KG1 (cell line): Measurements from ENCODE around the gene MOGAT3.

ENCODE experiments used
- DNase-seq: peaks from one replicate; lab custom pipeline; 2025; lab: John Stamatoyannopoulos, UW

Gene MOGAT3

DNA sequence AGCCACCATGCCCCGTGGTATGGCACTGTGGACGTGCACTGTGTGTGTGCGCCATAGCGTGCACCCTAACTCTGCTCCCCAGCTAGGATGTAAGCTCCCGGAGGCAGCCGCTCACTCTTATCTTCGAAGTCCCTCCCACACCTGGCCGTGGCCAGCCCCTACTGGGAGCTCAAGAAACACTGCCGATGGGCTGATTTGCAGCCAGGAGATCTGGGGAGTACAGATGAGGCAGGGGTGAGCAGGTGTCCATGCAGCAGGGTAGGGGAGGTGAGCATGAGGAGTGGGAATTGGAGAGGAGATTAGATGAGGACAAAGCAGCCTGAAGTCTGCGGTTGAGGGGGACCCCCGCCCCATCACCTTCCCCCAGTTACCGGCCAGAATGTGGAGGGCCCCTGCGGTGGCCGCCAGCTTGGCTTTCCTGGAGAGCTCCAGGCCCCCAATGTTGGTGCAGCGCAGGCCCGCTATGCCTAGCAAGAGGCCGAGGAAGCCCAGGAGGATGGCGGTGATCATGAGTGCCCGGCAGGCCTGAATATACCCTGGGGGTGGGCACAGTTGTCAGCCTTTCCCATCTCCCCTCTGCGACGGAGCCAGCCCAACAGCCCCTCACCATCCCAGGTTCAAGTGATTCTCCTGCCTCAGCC is 33.2 kb upstream of the MOGAT3 start:
- no peak for DNase-seq

DNA sequence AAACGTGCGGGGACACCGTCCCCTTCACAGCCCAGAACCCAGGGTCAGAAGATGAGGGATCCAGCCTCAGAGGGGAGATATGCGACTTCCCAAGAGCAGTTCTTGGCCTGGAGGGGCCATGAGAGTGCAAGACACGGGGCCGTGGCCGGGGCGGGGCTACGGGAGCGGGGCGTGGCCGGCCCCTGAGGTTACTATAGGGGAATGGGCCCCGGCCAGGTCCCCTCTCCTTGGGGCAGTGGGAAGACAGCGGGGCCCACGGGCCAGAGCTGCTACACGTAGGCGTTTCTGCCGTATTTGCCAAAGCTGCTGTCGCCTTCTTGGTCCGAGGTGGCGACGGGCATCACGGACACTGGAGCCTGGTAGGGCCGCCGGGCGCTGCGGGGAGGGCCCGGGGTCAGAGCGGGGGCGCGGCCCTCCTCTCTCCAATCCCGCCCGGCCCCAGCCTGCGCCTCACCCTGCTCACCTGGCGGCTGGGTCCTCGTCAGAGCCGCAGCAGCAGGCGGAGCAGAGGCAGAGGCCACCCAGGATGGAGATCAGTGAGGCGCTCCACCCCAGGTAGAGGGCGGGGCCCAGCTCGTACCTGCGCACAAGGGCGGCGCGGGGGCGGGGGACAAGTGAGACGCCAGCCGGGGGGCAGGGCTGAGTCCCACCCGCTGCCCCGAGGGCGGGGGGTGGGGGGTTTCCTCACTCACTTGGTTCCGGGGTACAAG is 31.5 kb upstream of the MOGAT3 start:
- no peak for DNase-seq

DNA sequence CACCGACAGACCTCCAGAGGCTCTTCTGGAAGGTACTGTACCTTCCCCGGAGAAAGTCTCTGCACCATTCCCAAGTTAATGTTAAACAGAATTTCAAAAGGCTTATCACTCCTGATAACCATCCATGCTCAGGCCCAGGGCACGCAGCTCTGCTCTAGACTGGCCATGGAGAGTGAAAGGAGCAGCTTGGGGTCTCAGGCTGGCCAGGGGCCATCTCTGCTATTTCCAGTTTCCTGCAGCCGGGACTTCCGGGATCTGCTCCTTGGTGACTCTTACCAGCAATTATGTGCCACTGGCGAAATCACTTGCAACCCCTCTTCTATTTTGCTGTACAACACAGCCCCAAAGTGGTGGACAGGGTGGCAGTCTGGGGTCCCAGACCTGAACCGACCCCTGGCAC is 30.8 kb upstream of the MOGAT3 start:
- DNase-seq: no peak

DNA sequence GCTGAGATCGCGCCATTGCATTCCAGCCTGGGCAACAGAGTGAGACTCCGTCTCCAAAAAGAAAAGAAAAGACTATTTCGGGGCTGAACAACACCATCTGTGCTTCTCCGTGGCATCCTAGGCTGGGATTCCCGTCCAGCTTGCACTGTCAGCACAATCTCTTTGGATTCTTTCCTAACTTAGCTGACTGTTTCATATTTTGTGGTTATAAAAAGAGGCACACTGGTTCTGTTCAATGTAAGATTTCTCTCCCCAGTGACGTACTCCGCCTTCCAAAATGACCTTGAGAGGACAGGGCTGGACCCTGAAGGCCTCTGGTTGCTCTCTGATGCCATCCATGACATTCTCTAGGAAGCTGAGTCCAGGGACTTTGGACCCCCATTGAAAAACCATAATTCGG is 25.9 kb upstream of the MOGAT3 start:
- DNase-seq: no peak

DNA sequence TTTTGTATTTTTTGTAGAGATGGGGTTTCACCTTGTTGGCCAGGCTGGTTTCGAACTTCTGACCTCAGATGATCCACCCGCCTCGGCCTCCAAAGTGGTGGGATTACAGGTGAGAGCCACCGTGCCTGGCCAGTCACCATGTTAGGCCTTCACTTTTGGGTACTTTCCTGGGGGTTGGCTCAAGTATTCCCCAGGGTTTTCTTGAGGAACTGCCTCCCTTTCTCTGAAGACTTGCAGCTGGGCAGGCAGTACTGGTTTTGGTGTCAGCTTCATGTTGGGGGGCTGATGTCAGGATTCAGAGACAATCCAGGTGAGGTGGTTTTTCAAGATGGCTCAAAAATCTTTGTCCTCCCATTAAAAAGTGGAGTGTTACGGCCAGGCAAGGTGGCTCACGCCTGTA is 24.8 kb upstream of the MOGAT3 start:
- DNase-seq: no peak

DNA sequence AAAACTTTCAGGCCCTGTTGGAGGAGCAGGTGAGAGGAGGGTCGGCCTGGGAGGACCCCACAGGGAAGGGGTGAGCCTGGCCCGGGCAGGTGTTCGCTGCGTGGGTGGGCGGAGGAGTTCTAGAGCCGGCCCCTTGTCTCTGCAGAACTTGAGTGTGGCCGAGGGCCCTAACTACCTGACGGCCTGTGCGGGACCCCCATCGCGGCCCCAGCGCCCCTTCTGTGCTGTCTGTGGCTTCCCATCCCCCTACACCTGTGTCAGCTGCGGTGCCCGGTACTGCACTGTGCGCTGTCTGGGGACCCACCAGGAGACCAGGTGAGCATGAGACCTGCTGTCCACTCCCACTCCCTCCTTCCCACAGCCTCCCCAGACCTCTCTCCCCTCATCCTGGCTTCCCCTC is 22.7 kb upstream of the MOGAT3 start:
- no peak for DNase-seq

DNA sequence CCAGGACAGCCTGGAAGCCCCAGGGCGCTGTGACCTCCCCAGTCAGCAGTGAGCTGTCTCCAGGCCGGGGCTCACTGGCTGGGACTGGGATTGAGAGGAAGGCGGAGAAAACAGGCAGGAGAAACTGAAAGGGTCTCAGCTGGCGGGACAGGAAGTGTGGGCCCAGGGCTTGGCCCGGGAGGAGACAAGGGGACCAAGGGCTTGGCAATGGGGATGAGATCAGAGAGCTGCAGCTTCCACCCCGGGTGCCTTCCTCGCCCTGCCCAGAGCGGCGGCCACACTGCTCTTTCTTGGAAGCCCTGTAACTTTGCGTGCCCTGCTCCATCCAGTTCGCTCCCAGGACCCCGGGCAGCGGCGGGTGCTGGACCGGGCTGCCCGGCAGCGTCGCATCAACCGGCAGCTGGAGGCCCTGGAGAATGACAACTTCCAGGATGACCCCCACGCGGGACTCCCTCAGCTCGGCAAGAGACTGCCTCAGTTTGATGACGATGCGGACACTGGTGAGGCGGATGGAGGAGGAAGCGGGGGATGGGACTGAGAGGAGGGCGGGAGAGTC is 21.5 kb upstream of the MOGAT3 start:
- DNase-seq: no peak

DNA sequence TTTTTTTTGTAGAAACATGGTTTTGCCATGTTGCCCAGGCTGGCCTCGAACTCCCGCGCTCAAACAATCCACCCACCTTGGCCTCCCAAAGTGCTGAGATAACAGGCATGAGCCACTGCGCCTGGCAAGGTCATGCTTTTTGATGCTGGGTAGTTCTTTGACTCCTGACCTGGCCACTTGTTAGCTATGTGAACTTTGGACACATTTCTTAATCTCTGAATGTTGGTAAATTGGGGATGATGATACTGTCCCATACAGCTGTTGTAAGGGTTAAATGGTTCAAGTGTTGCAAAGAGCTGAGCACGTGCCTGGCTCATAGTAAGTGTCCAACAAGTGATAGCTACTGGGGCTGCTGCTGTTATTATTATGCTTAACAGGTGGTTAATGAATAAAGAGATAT is 19.5 kb upstream of the MOGAT3 start:
- DNase-seq: no peak

DNA sequence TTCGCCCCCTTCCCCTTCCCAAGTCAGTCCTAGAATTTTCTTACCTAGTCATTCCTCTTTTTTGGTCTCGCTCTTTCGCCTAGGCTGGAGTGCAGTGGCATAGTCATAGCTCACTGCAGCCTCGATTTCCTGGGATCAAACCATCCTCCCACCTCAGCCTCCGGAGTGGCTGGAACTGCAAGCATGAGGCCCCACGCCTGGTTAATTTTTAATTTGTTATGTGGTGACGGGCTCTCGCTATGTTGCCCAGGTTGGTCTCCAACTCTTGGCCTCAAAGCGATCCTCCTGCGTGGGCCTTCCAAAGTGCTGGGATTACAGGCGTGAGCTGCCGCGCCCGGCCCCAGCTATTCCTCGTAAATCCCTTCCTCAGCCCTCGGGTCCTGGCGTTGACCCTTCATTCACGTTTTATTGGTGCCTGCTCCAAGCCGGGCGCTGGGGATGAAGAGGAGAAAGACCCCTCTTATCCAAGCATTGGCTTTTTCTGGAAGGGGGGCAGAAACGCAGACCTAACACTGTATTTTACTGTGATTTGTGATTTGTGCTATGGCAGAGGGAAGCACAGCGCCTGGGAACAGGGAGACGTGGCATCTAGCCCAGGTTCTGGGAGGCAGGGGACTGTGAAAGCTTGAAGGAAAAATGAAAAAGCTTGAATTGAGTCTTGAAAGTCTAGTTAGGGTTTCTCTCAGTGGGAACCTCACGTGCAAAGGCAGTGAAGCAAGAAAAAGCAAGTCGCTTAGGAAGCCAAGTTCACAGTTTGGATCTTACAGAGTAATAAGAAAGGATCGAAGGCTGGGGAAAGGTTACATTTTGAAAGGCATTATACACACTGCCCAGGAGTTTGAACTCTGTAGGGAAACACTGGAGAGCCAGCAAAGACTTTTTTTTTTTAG is 17.6 kb upstream of the MOGAT3 start:
- no peak for DNase-seq

DNA sequence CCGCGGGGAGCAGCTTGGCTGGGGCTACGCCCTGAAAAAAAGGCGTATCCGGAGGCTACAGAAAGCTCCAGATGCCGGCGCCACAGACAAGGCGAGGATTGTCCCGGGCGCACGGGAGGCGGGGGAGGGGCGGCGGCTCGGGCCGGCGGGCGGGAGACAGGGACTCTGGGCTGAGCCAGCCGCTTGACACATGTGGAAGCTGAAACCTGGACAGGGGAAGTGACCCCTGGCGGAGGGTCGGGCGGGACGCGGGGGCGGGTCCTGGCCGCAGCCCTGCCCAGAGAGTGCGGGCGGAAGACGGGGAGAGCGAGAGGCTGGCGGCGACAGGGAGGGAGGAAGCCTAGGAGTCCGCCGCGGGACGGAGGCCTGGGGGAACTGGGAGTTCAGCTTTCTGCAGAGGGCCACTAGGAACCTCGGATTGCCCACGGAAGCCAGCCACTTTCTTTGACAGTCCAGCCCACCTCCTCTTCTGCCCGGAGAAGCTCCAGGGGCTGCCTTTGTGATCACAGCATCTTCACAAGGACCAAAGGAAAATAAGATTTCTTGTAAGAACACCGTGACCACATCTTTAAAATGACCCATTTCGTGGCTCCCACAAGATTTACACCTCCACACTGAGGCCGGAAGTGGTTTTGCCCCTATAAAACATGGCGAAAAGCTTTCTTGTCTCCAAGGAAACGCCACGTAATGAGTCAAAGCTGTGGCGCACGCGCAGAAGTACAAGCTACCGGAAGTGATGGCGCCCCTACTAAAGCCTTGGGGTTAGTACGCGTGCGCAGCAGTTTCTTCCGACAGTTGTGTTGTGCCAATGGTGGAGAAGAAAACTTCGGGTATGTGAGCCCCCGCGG is 16.8 kb upstream of the MOGAT3 start, which contains the start of the genes PLOD3 and ZNHIT1:
Gene PLOD3, minus strand, starts transcription at position 194 of the 848 bp plus-strand sequence. CDS start 307 bp downstream, outside the sequence.
Gene ZNHIT1, plus strand, starts transcription at position 778 of the 848 bp plus-strand sequence. Its CDS starts 31 bp downstream, at position 809.
- DNase-seq: peak; percentile 78

DNA sequence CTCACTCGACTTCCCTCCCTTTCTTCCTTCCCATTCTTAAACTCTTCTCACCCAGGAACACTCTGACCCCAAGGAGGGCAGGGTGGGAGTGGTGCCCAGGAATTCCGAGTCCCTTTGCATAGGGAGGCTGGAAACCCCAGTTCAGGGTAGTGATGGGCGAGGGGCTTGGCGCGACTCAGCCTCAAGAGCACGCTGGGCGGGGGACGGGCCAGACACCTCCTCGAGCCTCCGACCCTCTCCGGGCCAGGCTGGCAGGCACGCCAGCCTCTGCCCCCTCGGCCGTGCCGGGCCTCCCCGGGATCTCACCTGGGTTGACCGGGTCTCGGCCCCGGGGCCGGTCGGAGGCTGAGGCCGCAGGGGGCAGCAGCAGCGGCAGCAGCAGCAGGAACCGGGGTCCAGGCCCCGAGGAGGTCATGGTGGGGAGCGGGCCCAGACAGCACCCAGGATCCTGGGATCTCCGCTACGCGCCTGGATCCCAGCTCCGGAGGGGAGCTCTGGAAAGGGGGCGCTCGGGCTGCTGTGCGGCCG is 16.1 kb upstream of the MOGAT3 start:
- no peak for DNase-seq

DNA sequence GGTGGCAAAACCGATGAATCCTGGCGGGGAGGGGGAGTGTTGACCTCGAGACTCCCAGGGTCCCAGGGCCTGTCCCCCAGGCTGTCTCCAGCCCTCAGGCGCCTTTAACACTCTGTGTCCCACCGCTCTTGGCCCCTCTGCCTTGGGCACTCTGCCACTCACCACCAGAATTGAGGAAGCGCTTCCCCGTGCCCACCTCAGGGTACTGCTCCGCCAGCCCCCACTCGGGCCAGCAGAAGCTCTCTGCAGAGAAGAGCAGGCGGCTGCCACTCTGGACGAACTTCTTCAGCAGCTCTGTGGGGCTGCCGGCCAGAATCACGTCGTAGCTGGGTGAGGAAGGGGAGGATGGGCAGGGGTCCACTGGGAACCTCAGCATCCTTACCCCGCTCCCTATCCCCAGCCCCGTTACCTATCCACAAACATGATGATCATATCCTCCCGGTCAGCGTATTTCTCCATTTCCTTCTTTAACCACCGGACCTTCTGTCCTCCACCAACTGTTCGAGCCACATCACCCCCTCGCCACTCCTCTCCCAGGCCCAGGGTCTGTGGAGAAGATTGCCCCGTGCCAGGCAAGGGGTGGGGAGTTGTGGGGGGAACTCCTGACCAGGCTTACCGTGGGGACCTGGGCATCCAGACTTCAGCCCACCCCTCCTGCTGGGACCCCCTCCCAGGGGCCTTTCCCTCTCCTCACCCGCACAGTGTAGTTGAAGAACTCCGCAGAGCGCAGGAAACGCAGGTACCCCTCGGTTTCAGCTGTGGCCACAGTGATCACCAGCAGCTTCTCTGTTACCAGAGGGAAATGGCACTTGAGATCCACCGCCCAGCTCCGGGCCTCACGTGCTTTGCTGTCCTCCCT is 15.4 kb upstream of the MOGAT3 start:
- DNase-seq: no peak

DNA sequence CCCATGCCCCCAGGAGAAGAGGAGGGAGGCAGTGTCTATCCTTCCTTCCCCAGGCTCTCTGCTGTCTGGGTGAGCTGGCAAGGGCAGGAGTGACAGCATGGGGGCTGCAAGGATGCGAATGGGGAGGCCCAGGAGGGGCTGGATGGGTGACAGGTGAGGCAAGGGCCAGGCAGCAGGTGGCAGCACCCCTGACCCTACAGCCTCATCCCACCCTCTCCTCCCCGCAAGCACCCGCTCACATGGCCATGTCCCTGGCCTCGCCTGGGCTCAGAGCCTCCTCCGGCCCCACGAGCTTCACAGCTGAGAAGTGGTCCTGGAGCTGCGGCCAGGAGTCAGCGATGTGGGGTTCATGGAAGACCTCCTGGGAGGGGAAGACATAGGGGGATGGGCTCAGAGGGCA is 11.2 kb upstream of the MOGAT3 start:
- DNase-seq: no peak

DNA sequence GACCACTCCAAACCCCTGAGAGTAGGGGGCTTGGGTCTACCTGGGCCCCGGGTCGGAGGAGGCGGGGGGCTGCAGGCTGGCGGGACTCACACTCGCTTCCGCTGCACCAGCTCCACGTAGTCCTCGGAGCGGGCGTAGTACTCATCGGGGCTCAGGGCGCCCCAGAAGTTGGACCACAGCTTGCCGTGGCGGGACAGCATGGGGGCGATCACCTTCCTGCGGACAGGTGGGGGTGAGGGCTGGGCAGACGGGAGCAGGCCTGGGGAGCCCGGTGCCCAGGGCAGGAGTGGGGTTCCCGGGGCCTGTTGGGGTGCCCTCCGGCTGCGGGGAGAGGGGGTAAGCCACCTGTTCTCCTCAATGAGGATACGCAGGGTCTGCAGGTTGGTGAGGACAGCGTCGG is 10.7 kb upstream of the MOGAT3 start:
- DNase-seq: no peak

DNA sequence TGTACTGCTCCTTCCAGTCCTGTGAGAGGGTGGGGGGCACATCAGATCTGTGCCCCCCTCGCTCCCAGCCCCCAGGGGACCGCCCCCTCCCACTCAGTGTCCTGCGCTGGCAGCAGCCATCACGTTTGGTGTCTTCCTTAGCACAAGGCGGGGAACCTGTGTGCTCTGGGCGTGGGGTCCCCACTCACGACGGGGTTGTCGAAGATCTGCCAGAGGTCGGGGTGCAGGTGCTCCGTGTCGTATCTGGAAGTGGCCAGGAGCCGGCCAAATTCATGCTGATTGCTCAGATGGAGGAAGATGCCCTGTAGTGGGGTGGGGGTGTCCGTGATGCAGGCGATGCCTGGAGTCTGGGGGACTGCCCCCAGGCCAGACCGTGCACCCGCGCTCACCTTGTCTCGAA is 9.3 kb upstream of the MOGAT3 start:
- DNase-seq: no peak

DNA sequence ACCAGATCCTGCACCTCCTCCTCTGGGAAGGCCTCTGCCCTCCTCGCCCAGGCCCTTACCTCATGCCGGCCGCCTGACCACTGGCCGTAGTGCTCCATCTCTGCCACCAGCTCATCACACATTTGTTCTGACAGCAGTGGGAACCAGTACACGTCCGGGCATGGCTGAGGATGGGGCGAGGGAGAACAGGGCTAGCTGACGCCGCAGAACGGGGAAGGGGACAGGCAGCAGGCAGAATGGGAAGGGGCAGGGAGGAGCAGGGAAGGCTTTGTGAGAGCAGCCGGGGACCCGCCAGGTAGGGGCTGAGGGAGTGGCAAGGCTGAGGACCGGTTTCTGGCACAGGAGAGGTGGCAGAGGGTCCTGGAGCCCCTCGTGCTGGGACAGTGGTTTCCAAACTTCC is 8.0 kb upstream of the MOGAT3 start:
- no peak for DNase-seq

DNA sequence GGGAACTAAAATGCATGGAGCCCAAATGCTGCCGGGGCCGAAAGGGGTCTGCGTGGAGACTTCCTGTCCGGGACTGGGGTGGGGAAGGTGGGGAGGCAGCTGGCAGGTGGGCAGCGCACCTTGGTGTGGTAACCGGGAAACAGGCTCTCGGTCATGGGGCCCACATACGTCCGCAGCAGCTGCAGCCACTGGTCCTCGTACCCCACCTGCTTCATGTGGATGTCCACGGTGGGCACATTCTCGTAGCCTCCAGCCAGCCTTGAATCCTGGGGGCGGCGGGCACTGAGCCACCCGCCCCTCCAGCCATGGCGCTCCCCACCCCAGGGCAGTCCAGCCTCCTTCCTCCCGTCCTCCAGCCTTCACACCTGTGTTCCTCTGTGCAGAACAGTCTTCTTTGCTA is 6.6 kb upstream of the MOGAT3 start:
- DNase-seq: no peak

DNA sequence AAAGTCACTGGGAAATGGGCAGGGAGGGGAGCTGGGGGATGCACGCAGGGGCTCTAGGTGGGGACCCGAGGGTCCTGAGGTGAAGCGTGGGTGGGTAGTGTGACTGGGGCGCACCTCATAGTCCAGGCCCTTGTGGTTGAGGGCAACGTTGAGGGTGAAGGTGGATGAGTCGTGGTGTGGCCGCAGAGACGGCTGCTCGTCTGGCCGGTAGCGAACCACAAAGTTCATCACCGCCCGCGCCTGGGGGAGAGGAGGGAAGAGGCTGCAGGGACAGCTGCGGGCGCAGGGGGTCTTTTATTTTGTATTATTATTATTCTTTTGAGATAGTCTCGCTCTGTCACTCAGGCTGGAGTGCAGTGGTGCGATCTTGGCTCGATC is 5.8 kb upstream of the MOGAT3 start:
- no peak for DNase-seq

DNA sequence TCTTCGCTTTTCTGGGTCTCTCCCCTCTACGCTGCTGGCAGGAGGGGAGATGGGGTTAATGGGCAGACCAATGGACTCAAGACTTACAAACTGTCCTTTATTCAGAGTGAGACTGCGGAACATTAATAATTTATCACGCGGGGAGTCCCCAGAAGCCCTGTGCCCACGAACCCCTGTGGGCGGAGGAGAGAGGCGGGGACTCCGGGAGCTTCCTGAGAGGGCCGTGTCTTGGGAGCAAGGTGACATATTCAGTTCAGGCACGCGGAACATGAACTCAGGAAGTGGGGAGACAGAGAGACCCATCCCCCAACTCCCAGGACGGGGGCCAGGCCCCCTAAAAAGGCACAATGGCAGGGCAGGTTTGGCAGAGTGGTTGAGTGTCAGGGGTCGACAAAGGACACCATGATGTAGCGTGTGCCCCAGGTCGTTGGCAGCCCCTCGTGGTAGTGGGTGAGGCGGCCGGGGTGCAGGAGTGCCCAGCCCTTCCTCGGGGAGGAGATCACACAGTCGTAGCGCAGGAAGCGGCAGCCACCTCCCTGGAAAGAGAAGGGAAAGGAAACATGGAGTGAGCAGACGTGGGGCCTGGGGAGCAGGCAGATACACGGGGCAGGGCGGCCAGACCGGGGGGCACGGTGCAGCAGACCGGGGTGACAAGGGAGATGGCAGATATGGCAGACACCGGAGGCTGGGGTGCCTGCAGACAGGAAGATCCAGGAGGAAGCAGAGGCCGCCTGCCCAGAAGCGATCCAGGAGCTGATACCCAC is 5.2 kb upstream of the MOGAT3 start:
- DNase-seq: no peak
